Stimulated activated naive CD4-positive, alpha-beta T cell treated with Interleukin-2 at 50 U/mL for 16 hours (primary cell): Measurements from ENCODE around the gene ARL15.

Experiments used
- DNase-seq: peaks from one replicate; lab custom pipeline; 2025; lab: John Stamatoyannopoulos, UW

The ARL15 gene

DNA sequence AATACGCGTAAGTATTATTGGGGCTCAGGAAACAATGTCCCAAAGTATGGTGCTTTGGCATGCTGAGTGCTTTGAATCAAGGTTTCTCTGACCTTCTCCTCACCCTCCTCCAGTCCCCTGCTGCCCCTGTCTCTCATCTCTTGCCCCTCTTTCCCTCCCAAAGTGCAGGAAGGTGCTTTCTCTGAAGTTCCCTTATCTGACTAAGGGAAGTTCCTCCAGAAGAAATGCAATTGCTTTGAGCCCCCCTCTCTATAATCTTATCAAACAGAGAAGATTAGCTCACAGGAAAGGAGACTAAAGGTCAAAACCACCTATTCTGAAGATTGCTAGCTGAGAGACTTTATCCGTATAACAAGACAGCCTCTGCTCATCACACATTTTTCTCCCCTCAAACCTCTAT is 288.1 kb downstream of the ARL15 start:
- DNase-seq, result no peak

DNA sequence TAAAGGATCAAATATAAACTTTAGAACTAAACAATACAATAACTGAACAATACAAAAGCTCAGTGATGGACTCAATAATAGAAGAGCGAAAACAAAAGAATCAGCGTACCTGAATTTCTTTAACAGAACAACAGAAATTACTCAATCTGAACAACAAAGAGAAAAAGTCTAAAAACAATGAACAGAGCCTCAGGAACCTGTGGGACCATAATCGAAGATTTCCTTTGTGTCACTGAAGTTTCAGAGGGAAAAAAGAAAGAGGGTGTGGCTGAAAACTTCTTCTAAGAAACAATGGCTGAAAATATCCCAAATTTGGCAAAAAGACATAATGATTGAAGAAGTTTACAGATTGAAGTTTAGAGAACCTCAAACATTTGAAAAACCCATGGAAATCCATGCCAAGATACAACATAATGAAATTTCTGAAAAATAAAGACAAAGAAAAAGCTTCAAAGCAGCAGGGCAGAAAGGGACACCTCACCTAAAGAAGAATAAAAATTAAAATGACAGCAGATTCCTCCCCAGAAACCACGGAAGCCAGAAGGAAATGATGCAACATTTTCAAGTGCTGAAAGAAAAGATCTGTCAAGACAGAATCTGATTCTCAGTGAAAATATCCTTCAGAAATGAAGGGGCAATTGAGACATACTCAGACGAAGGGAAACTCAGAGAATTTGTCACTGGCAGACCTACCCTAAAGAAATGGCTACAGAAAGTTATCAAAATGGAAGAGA is 288.8 kb downstream of the ARL15 start:
- DNase-seq, result no peak

DNA sequence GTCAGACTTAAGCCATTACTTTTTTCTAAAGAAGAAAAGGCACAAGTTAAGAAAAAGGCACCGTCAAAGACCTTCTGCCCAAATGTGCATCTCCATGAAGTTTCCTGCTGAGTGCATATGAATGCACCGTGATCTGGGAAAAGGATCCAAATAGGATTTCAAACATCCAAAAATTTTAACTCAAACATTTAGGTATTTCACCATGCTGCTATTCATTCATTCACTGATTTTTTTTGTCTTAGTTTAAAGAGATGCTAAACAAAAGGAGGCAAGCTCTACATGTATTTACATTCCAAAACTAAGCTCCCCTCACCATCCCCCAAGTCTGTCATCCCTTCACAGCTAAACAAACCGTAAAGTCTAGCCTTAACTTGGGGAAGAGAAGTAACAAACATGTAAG is 291.9 kb downstream of the ARL15 start:
- DNase-seq, result no peak

DNA sequence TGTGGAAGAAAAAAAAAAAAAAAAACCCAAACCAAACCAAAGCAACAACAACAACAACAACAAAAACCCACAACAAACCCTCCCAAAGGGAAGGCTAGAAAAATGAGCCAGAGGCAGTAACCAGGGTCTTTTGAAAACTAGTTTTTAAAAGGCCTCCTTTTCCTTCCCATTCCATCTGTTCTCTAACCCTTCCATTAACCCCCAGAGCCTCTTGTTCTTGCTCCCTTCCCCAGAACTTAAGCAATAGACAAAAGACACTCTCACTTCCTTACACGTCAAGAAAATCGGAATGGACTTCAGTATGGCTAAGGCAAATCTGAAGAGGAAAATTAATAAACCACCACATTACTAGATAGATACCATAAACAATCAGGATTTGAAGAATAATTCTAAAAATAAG is 292.8 kb downstream of the ARL15 start:
- DNase-seq, result no peak

DNA sequence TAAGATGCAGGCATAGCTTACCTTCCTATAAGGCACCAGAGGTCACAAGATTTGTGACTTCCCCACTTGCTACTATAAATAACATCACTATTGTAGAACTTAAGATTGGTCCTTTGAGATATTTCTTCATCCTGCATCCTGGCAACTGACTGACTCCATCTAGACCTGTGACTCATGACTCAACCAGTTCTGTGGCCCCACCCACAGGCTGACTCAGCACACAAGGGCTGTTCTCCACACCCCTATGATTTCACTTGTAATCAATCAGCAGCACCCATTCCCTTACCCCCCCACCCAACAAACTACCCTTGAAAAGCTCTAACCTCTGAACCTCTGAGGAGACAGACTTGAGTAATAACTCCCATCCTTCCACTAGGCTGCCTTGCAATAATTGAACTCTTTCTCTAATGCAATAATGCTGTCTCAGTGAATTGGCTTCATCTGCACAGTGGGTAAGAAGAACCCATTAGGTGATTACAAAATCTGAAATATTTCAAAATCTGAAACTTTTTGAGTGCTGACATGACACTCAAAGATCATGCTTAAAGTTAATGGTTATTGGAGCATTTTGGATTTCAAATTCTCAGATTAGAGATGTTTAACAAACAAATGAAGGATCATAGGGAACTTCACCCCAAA is 296.7 kb downstream of the ARL15 start:
- DNase-seq, result peak; percentile 33

DNA sequence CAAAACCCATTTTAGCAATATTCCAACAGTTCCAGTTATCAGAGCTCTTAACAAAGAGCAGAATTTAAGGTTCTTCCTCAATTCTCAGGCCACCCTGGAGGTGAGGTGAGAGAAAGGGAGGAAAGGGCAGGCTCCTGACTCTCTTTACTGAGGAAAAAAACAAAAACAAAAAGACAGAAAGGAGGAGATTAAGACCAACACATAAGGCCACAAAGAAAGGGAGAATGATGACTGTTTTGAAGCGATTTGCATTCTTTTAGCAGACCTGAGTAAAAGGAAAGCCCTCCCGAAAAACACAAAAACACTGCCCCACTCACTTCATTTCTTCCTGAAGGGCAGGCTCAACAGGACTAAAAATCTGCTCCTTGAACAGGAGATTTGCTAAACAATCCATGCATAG is 300.5 kb downstream of the ARL15 start:
- no peak for DNase-seq

DNA sequence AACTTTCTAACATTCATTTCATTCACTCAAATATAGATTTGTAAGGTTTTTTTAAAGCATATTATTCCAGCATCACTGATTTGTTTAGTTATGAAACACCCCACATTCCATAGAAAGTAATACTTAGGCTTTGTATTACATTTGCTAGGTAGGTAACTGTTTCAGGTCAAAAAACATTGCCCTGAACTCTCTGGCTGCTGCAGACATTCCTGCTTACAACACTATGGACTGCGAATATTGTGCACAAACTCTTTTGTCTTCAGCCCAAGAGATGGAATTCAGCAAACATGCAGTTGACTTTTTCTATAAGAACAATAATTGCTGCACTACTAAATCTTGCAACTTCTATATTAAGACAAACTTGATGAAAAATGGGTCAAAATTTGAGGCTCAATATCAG is 301.0 kb downstream of the ARL15 start:
- no peak for DNase-seq

DNA sequence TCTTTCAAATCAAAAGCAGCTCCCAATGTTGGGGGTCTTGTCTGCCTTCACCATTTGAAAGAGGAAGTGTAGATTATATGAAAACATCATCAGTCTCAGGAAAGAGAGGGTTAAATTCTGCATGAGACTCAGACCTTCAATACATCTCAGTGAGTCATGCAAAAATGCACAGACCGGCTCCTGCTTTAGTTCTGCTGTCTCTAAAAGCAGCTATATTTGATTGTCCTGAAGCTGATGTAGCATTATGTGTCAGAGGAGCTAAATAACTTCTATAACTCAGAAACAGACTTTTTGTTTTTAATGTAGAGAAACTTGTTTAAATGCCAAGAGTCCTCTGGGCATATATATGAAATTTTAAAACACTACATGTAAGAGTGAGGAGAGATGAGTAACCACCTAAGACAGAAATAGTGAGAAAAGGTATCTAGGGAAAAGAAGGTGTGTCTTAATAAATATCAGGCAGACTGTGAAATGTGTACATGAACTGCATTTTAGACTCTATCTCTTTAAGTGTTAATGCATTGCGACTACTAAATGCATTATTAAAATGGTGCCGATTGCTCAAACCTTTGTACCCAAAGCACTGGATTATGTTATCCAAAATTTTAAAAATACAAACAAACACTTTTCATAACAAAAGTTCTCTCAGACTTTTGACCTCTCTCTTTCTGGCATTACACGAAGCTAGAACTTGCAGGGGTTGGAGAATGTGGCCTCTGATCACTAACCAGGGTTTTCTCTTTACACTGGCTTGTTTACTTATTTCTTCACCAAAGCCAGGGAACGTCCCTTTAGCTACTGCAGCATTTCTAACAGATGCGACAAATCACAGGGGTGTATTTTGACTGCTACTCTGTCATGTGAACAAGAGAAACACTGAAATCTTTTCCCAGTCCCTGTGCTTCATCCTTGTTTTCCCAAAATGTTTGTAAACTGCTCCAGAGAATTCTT is 302.3 kb downstream of the ARL15 start:
- no peak for DNase-seq

DNA sequence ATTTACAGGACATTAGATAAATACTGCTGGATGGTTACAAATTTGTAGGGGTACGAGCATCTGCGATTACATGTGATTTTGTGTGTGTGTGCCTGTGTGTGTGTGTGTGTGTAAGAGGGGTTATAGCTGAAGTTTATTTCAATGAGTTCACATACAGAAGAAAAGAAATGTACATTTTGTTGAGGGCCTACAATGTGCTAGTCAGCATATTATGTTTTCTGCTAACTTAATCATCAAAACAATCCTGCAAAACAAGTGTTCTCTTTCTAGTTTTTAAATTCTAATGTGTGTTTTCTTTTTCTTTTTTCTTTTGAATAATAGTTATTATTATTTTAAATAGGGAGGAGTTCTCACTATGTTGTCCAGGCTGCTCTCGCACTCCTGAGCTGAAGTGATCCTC is 305.7 kb downstream of the ARL15 start:
- DNase-seq, result no peak

DNA sequence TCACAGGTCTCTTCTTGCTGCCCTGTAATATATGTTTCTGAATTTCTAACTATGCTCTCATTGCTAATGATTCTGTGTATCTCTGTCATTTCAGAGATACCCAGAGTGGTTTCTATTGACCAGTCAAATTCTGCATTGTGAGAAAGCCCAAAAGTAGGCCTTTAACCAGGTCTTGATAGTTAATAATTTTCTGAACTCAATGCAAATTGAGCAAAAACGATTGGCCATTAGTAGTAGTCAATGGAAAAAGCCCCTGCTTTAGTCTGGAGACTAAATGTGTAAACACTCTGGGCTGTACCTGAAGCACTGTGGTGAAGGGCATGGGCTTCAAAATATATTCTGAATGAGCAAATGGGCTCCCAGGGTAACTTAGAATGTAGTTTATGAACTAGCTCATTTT is 307.6 kb downstream of the ARL15 start:
- DNase-seq, result no peak

DNA sequence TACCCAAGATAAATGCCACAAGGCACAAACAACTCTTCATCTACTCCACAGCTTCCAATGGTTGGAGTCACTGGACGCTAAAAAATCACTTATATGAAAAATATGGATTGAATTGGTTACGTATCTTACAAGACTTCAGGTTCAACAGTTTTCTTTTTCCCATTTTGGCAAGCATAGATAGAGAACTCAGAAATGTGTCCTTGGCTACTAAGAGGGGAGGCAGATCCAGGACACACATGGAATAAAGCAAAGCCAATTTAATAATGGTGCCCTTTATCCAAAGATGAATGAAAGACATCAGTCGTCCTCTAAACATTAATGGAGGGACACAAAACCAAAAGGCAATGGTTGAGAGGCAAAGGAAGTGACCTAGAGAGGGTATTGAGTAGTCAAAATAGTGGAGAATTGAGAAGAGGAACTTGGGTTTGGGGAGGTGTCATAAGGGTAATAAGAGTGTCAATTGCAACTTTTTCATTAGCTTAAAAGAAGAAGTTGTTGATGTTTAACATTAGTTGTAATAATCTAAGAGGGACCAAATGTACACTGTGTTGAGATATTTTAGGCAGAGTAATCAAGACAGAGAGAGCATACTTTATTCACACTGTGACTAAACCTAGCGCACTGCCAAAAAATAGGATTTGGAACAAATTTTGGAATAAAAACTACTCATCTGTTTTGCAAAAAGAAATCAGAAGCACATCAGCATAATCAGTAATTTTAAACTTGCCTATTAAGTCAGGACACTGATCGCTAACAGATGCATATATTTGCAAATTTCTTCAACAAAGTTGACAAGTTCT is 308.2 kb downstream of the ARL15 start:
- DNase-seq, result no peak

DNA sequence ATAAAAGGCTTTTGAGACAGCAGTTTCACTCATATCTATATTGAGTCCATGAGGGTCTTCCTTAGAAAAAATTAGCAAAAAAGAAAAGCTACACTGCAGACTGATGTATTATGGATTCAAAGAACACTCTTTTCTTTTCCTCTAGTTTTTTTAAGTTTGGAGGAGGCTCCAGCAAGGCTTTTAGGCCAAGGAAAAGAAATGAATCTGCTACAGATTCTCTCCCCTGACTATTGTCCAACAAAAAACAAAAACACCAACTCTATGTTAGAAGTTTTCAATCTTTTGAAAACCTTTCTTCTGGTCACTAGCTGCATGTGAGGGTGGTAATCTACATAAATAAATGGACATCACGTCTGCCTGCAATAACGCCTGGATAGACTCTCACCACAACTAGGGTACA is 310.4 kb downstream of the ARL15 start:
- no peak for DNase-seq

DNA sequence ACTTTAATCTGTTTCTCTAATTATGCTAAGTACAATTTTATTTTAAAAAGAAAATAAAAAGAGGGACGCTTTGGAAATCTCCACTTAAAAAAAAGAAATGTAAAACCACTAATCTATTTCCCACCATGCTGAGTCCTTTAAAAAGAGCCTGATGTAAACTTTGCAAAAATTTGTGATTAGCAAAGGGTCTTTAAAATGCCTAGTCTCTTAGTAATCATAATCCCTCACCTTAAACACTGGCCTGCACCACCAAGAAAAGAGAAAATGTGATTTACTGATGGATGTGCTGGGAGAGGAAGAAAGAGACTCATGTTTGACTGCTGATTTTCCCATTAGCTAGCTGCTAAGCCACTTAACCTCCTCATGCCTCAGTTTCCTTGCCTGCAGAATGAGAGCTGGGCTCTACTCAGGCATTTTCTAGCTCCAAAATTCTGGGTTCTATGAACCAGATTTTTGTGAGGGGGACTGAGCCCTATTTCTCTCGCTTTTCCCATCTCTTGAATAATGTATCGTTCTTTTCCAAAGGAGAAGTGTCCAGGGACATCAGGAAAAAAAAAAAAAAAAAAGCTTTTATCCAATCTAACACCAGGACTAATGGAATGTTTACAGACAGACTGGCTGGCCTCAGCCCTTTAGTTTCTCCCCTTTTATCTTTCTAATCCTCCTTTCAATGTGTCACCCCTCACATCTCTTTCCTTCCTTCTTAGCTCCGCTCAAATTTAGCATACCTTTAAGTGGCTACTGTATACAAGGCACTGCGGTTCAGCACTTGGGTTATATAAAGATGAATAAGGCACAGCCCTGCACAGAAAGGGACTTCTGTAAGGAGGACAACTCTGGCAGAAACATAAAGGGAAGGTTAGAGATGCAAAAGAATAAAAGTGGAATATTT is 312.4 kb downstream of the ARL15 start:
- DNase-seq, result no peak

DNA sequence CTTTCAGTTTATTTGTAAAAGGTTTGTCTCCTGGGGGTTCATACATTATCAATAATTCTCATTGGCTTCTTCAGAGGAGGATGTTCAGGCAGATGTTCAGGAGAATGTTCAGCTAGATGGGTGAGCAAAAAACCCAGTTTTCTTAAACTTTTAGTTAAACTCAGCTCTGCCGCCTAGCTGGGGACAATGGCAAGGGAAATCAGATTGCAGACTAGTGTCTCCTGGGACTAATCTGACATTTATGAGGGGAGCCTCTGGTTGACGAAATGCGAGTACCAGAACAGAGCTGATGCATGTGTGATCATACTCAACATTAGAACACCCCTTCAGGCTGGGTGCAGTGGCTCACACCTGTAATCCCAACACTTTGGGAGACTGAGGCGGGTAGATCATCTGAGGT is 314.4 kb downstream of the ARL15 start:
- DNase-seq, result no peak

DNA sequence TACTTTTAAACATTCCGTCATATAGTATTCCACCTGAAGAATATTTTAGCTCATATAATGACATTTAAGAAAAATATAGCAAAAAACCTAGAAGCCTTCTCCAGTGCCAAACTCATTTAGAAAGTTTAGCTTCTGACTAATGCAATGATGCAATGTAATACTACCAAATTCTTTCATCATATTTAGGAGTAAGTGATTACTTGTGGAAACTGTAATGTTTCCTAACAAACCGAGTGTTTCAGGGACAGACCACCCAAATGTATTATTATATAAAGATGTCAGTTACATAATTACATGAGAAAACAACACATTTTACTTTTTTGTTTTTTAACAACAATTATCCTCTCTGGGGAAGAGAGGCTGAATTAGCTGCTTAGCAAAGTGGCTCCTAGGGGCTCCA is 316.2 kb downstream of the ARL15 start:
- DNase-seq, result no peak

DNA sequence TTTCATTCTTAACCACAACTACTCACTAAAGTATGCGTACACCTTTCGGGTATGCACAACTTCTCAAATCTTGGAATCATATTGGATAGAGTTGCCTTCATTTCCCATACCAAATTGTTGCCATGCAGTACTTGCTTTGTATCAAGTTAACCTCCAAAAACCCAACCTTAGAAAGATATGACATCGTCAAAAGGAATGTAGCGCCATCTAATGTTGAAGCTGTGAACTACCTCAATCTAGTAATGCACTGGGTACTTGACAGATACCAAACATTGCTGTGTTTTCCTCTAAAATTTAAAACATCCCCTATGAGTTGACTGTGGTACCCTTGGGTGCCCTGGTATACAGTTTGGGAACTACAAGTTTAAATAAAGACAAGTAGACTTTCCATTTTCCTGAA is 318.4 kb downstream of the ARL15 start:
- DNase-seq, result no peak

DNA sequence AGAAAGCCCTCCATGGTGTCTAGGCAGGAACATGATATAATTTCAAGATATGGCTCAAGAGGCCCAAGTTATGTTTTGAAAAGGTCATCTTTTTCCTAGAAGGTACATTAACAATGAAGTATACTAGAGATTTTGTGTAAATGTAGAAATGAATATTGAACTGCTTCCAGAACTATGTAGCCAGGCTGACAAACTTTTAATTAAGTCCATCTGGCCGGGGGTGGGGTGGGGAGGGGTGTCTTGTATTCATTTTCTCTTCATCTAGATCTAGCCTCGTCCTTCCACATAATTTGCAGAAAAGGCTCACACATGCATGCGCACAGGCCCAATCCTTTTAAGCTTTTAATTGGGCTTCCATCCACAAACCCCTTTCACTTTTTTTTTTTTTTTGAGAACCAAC is 323.3 kb downstream of the ARL15 start:
- DNase-seq, result no peak

DNA sequence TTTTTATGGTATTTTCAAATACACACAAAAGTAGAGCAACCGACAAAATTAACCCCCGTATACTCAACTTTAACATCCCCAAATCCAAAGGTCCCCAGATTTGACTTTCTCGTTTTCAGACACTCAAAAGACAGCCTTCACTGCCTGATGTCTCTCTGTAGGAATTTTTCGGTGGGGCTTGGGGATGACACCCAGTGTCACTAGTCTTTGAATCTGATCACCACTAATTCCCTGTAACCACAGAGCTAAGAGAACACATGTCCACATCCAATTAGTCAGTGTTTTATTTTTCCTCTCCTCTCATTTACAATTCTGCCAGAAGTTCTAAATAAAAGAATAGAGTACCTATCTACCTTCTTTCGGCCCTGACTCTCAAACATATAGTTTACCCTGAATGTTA is 324.6 kb downstream of the ARL15 start:
- DNase-seq, result no peak

DNA sequence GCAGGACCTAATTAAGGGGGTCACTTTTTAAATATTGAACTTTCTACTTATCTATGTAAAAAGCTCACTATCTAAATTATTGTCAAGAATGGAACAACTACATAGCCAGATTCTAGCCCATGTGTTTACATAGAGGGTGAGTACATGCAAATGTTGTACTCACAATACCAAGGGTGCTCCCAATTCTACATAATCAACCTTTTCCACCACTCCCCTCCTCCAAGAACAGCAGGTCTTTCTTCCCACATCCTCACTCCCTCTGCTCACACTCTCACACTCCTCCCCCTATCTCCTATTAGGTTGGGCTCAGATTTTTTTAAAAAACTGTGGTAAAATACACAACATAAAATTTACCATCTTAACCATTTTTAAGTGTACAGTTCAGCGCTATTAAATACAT is 325.4 kb downstream of the ARL15 start:
- DNase-seq, result no peak

DNA sequence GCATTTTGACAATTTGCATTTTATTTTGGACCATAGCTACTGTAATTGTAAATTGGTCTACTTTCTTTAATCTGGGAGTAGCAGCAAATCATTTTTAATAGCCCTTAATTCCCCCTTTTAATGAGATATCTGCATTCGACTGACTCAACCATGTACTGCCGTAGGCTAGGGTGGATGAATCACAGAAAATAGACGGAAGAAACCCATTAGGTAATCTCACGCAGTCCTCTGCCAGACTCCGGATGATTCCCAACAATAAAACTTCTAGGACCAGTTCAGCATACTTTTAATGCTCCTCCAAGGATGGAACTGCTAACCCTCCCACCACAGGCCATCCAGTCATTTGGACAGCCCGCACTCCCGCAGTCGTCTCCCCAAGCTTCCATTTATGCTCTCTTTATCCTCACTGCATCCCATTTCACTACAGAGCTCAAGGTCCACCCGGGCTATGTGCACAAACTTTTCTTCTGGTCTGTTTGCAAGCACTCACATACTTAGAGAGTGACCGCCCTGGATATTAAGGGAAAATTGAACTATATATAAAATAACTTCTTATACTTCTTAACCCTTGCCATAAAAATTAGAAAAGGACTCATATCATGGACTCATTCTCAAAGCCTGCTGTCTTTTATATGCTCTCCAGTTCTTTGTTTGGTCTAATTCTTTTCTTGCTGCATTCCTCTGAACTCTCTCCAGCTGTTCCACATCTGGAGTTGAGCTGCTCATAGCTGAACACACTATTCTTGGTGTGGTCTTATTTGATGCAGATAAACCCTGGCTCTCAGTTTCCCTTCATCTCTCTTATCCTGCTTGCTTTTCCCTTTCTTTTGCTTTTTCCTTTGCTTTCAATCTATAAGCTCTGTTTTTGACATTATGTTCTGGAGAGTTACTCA is 326.6 kb downstream of the ARL15 start:
- DNase-seq, result no peak
